Stimulated activated naive CD8-positive, alpha-beta T cell treated with anti-CD3 and anti-CD28 coated beads, Interleukin-15, amount 100 ng/mL, for 72 hours (primary cell): ENCODE results near the gene LRRC8B.

ENCODE experiments used
- ATAC-seq: fragments of 150-1000 bp; cut with Tn5 transposase; 2 replicates; pipeline ENCODE4 v1.10.0; 2021; ENCODE audit warnings: mild to moderate bottlenecking, moderate library complexity
- DNase-seq, 2 donors: peaks; one replicate each; pipeline ENCODE4 v3.0.0; 2021 to 2022
- H3K27ac Mint-ChIP-seq, 2 donors: one replicate each; pipeline ENCODE4 v1.8.0; 2022; ENCODE audit warnings: mild to moderate bottlenecking in 2 of 2, mixed read lengths in 2 of 2, moderate library complexity in 2 of 2
- H3K27me3 Mint-ChIP-seq: one replicate; pipeline ENCODE4 v1.8.0; 2022; ENCODE audit warnings: mixed read lengths
- H3K4me1 Mint-ChIP-seq: one replicate; pipeline ENCODE4 v1.8.0; 2022; ENCODE audit warnings: mild to moderate bottlenecking, mixed read lengths
- H3K4me3 Mint-ChIP-seq, 2 donors: one replicate each; pipeline ENCODE4 v1.8.0; 2022; ENCODE audit warnings: mild to moderate bottlenecking in 2 of 2, mixed read lengths in 2 of 2, moderate library complexity in 1 of 2
- H3K9me3 Mint-ChIP-seq, 2 donors: one replicate each; pipeline ENCODE4 v1.8.0; 2022; ENCODE audit warnings: mixed read lengths in 2 of 2

Gene LRRC8B

GRCh38 chr1:89600451-89601224, 76.0 kb downstream of the LRRC8B start:
- DNase-seq (no peak), ATAC-seq (no peak)
- Mint-ChIP-seq H3K4me3 (no peak overlapping the region), H3K4me1 (peaks cover 91% of the 10 kb centered on the region), H3K9me3 (no peaks in the 10 kb centered on the region), H3K27me3 (no peaks in the 10 kb centered on the region), H3K27ac (no peak overlapping the region)

GRCh38 chr1:89602871-89603404, 78.3 kb downstream of the LRRC8B start:
- peak overlapping the region; percentile 93 to 95 for H3K27ac Mint-ChIP-seq
- H3K4me3 Mint-ChIP-seq, result peak overlapping the region; percentile 65 to 67

DNA sequence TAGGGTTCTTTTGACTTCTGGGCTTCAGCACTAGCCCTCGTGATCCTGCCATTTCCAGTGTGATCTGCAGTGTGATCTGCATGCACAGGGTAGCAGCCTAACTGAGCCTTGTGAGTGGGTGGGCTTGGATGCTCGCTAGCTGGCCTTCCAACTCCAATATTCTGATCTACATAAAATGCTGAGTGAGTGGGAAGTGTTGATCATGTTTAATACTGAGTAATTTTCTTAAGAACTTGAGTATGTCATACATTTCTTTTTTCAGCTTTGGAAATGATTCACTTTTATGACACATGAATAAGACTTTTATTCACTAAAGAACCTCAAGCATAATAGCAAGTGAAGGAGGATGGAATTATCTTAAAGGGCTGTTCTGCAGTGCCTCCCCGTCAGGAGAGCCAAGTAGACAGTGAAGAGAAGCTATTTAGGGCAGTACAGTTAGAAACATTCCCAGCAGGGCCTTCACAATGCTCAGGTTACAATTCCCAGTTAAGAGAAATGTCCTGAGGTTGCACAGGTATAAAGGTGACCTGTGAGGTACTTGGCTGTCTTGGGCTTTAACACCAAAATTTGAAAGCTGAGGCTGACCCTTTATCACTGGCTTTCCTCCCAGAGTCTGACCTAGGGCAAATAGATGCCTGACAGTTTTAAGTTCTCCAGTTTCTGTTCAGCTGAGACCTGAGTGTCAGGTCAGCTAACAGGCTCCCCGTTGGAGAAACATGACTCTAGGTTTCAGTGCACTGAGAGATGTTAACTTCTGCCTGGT, 79.2 kb downstream of the LRRC8B start:
- H3K4me3 Mint-ChIP-seq, result peak overlapping the region; percentile 65 to 67
- H3K9me3 Mint-ChIP-seq, result no peaks in the 10 kb centered on the region
- DNase-seq, result no peak
- peak overlapping the region; percentile 77 to 95 for H3K27ac Mint-ChIP-seq
- ATAC-seq, result peak; percentile 31
- H3K4me1 Mint-ChIP-seq, result peaks cover 98% of the 10 kb centered on the region
- H3K27me3 Mint-ChIP-seq, result no peaks in the 10 kb centered on the region

More at GRCh38 chr1:89602871-89603404, 78.3 kb downstream of the LRRC8B start:
- no peaks in the 10 kb centered on the region for H3K9me3 Mint-ChIP-seq
- ATAC-seq (no peak), DNase-seq (no peak)
- H3K4me1 Mint-ChIP-seq, result peaks cover 98% of the 10 kb centered on the region
- no peaks in the 10 kb centered on the region for H3K27me3 Mint-ChIP-seq

GRCh38 chr1:89604414-89604735, 79.7 kb downstream of the LRRC8B start:
- H3K9me3 Mint-ChIP-seq, result no peaks in the 10 kb centered on the region
- no peaks in the 10 kb centered on the region for H3K27me3 Mint-ChIP-seq
- H3K27ac Mint-ChIP-seq, result peak overlapping the region in 1 of 2 donors; percentile 95
- H3K4me3 Mint-ChIP-seq, result peak overlapping the region in 1 of 2 donors; percentile 52
- ATAC-seq (no peak), DNase-seq (no peak)
- peaks cover 98% of the 10 kb centered on the region for H3K4me1 Mint-ChIP-seq

- Mint-ChIP-seq H3K27ac (peak overlapping the region in 1 of 2 donors; percentile 21), H3K27me3 (no peaks in the 10 kb centered on the region), H3K4me1 (peaks cover 98% of the 10 kb centered on the region), H3K4me3 (peak overlapping the region; percentile 10 to 42), H3K9me3 (no peaks in the 10 kb centered on the region)
- DNase-seq (no peak), ATAC-seq (no peak)
Observed at GRCh38 chr1:89605692-89606091, 81.1 kb downstream of the LRRC8B start.

DNA sequence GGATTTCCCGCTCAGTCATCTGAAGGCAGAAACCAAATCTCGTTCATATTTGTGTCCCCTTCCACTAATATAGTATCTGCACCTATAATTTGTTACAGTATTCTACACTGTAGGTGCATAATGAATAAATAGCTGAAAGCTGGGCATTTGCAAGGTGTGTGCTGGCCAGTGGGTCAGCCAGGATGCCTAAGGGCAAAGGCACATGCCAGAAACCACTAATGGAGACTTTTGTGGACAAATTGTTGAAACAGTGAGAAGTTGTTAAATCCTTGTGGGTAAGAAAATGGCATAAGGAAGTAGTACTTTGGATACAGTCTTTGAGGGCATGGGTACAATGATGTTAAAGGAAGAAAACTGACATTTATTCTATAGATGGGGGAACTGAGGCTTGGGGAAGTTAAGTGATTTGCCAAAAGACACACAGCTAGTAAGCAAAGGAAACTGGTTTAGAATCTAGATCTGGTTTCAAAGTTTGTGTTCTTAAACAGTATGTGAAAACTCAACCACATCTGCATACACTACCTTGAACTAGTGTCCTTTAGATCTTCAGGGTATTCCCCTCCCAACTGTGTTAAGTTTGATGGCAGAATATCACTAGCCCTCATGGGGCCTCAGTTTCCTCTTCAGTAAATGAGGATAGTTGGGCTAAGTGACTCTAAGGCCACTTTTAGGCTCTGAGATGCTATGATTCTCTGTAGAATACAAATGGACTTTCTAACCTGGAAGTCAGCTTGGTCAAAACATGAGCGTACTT, 81.8 kb downstream of the LRRC8B start:
- DNase-seq, result no peak
- Mint-ChIP-seq H3K27me3 (no peaks in the 10 kb centered on the region), H3K27ac (peak overlapping the region; percentile 62 to 75), H3K4me3 (peak overlapping the region; percentile 42 to 85), H3K4me1 (peaks cover 98% of the 10 kb centered on the region), H3K9me3 (no peaks in the 10 kb centered on the region)
- ATAC-seq, result peak; percentile 30

DNA sequence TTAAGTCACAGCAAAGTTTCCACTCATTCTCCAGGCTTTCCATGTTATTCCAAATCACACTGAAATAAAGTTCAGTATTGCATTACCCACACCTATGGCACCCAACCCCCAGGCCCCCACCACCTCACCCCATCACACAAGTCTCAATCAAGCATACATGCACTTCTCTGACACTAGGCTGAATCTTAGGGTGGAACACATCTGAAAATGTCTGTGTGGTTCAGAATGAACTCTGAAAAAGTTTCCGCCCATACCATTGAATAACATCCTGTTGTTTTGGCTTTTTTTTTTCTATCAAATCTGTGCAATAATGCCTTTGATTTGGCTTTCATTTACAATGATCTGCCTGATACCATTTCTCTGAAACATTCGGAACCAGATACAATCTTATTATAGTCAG, 82.5 kb downstream of the LRRC8B start:
- DNase-seq, result no peak
- no peaks in the 10 kb centered on the region for H3K27me3 Mint-ChIP-seq
- H3K4me1 Mint-ChIP-seq, result peaks cover 95% of the 10 kb centered on the region
- peak; percentile 24 for ATAC-seq
- H3K27ac Mint-ChIP-seq, result peak overlapping the region; percentile 62 to 75
- peak overlapping the region; percentile 42 to 85 for H3K4me3 Mint-ChIP-seq
- H3K9me3 Mint-ChIP-seq, result no peaks in the 10 kb centered on the region

GRCh38 chr1:89607586-89608318, 83.1 kb downstream of the LRRC8B start:
- no peaks in the 10 kb centered on the region for H3K27me3 Mint-ChIP-seq
- H3K9me3 Mint-ChIP-seq, result no peaks in the 10 kb centered on the region
- DNase-seq (no peak), ATAC-seq (no peak)
- peak overlapping the region; percentile 95 to 96 for H3K27ac Mint-ChIP-seq
- H3K4me3 Mint-ChIP-seq, result peak overlapping the region; percentile 85 to 87
- peaks cover 97% of the 10 kb centered on the region for H3K4me1 Mint-ChIP-seq

DNA sequence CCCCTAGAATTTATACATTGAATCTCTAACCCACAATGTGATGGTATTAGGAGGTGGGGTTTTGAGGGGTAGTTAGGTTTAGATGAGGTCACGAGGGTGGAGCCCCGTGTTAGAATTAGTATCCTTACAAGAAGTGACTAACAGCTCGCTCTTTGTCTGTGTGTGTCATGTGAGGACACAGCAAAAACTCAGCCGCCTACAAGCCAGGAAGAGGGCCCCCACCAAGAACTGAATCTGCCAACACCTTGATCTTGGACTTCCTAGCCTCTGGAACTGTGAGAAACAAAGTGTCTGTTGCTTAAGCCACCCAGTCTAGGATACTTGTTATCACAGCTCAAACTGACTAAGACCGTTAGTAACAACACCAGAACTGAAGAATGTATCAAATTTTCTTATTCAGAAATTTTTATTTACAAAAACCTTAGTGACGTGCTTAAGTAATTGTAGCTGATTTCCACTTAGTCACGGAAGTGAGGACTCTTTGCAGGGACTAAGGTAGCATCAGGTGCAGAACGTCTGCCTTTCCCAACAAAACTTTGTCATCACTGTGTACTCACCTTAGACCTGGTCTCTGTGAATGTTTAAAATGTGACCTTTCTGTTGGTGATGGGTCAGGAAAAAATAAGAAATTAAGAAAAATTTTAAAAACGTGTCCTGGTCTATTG, 83.8 kb downstream of the LRRC8B start:
- Mint-ChIP-seq H3K27ac (peak overlapping the region; percentile 95 to 96), H3K9me3 (no peaks in the 10 kb centered on the region), H3K4me1 (peaks cover 93% of the 10 kb centered on the region), H3K27me3 (no peaks in the 10 kb centered on the region), H3K4me3 (peak overlapping the region; percentile 85 to 87)
- peak; percentile 68 for ATAC-seq
- DNase-seq, result peak; percentile 61 to 71

DNA sequence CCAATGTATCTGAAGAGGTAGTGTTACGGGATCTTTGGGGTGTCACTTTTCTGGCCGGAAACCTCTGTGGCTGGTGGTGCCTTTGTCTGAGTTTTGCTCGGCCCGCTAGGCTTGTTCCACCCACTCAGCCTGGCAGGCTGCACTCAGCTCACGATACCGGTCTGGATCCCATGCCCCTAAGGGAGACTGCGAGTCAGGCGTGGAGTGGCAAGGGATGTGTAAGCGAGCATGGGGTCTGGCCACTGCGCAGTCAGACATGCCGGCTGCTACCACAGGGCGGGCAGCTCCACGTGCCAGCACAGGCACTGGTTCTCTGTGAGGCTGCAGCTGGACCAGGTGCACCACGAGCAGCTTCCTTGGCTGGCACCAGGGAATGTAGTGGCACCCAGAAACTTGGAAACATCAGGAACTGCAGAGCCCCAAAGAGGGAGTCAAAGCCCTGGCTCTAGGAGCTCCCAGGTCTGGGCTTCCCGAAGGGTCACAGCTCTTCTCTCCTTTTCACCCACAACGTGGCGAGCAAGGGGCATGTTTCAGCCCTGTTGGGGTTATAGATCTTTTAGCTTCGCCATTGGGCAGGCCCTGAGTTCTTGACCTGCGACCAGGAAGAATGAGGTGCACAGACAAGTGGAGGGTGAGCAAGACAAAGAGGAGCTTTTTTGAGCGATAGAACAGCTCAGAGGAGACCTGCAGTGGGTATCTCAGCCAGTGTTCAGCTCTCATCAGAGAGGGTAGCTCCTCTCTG, 84.5 kb downstream of the LRRC8B start:
- H3K27ac Mint-ChIP-seq, result peak overlapping the region; percentile 95 to 96
- DNase-seq, result peak; percentile 66 to 74
- H3K4me3 Mint-ChIP-seq, result peak overlapping the region; percentile 85 to 87
- ATAC-seq, result peak; percentile 29
- H3K9me3 Mint-ChIP-seq, result no peaks in the 10 kb centered on the region
- H3K4me1 Mint-ChIP-seq, result peaks cover 91% of the 10 kb centered on the region
- no peaks in the 10 kb centered on the region for H3K27me3 Mint-ChIP-seq

- ATAC-seq (no peak), DNase-seq (peak; percentile 37 to 51)
- Mint-ChIP-seq H3K4me1 (peaks cover 91% of the 10 kb centered on the region), H3K27me3 (no peaks in the 10 kb centered on the region), H3K9me3 (no peaks in the 10 kb centered on the region), H3K4me3 (peak overlapping the region; percentile 85 to 87), H3K27ac (peak overlapping the region; percentile 86 to 95)
Observed at GRCh38 chr1:89609781-89610456, 85.3 kb downstream of the LRRC8B start.

DNA sequence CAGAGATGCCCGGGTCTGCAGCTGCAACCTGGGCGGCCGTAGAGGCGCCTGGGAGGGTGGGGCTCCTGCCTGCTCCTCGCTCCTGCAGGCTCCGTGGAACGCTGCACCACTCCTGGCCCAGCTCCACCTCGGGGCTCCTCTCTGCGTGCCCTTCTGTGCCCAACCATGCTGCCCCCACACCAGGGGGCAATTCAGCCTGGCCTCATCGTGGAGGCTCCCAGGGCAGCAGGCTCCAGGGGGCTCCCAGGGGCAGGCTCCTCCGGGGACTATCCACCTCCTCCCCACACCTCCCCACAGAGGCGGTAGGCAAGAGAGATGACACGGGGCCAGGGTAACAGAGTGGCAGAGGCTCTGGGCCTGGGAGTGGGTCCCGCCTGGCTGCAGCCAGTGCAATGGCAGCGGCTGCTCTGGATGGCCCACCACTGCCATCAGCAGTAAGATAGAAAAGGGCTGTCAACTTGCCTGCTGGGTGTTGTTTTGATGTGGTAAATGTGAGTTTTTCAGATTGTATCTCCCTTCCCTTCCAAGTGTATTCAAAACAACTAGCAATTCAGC, 85.9 kb downstream of the LRRC8B start:
- peak overlapping the region; percentile 66 to 91 for H3K27ac Mint-ChIP-seq
- H3K4me3 Mint-ChIP-seq, result peak overlapping the region; percentile 85 to 87
- peaks cover 91% of the 10 kb centered on the region for H3K4me1 Mint-ChIP-seq
- no peaks in the 10 kb centered on the region for H3K9me3 Mint-ChIP-seq
- DNase-seq, result peak; percentile 54 to 55
- H3K27me3 Mint-ChIP-seq, result no peaks in the 10 kb centered on the region
- ATAC-seq, result peak; percentile 25

GRCh38 chr1:89611721-89612120, 87.1 kb downstream of the LRRC8B start:
- Mint-ChIP-seq H3K27me3 (no peaks in the 10 kb centered on the region), H3K9me3 (no peaks in the 10 kb centered on the region), H3K4me3 (peak overlapping the region; percentile 41 to 85), H3K4me1 (peaks cover 91% of the 10 kb centered on the region), H3K27ac (peak overlapping the region in 1 of 2 donors; percentile 27)
- ATAC-seq (peak; percentile 76), DNase-seq (peak in 1 of 2 donors; percentile 39)
